Epidermal melanocyte (primary cell): ENCODE data around the gene SDK1.

Experiments used
- DNase-seq: peaks from one replicate; pipeline ENCODE4 v3.0.0; 2011; ENCODE audit warnings: low spot score; ENCODE audit not compliant: insufficient read length

Gene SDK1

DNA sequence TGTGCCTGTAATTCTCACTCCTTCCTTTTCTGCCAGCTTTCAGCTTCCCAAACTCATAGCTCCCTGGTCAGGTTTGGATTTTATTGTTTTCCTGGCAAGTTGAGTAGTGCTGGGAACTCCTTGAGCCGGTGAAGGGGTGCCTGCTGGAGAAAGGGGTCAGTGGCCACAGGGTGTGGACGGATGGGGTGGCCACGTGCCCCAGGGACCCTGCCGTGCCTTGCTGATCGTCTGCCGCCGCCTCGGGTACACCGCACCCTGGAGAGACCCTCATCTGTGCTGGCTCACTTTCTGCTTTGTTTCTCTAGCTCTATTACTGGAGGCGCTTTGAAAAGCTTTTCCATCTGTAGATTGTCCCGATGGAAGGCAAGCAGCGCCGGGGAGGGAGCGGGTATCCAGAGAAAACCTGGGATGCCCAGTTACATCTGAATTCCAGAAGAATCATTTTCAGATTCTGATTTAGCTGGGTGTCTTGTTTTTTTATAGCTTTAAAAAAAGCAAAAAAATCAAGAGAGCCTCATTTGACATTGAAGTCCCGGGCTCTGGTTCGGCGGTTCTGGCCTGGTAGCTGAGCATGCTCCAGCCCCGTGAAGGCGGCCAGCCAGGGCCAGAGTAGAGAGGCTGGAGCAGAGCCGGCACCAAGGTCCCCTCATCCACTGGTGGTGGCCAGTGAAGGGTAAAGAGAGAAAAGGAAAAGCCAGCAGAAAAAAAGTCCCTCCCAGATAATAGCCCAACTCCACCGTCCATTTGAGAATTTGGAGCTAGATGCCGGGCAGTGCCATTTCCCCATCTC is 870.1 kb downstream of the SDK1 start:
- DNase-seq: no peak

DNA sequence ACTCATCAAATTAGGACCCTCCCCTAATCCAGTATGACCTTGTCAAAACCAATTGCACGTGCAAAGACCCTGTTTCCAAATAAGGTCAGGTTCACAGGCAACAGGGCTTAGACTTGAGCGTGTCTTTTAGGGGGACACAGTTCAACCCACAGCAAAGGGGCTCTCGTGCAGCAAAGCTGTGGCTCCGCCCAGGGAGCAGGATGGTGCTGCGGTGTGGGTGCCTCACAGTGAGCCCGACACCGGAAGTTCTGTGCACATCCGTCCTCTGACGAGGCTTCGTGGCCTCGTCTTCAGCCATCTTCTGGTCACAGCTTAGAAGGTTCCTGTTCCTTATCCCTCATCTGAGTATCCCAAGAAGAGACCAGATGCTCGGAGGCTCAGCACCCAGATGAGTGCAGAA is 871.8 kb downstream of the SDK1 start:
- DNase-seq: no peak

- no peak for DNase-seq
These were observed 872.6 kb downstream of the SDK1 start for GRCh38 chr7:4173615-4174014.

- DNase-seq: no peak
These were observed 873.0 kb downstream of the SDK1 start for GRCh38 chr7:4174016-4174415.

GRCh38 chr7:4174451-4174850 is 873.4 kb downstream of the SDK1 start:
- no peak for DNase-seq

- no peak for DNase-seq
These were observed 873.8 kb downstream of the SDK1 start for GRCh38 chr7:4174884-4175283.

- no peak for DNase-seq
These were observed 874.4 kb downstream of the SDK1 start for GRCh38 chr7:4175346-4175973.

DNA sequence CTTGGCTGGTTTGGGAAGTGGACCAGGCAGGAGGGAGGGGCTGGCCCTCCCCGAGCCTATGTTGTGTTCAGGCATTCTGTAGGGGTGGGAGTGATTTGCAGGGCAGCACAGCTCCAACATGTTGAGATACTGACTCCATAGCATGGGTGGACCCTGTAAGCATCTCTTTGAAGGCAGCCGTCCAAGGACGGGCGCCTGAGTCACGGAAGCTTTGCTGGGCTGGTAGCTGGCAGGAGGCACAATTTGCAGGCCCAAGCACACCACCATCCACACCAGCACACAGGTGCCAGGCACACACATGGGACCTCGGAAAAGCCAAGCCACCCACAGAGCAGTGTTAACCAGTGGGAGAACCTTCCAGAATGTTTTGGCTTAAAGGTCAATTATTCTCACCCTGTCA is 875.9 kb downstream of the SDK1 start:
- no peak for DNase-seq

DNA sequence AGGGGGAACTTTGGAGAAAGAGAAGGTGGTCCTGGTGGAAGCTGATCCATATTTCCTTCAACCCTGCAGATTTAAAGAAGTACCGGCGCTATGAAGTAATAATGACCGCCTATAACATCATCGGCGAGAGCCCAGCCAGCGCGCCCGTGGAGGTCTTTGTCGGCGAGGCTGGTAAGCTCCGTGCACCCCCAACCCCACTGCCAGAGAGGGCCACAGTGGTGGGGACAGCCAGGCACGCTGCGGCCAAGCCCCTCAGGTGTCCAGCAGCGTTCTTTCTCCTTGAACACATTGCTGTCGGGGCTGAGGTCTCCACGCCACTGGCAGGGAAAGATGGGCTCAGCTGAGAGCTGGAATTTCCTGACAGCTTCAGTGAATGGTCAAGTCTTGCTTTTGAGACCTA is 877.4 kb downstream of the SDK1 start:
- DNase-seq: no peak

GRCh38 chr7:4178916-4179687 is 878.0 kb downstream of the SDK1 start:
- DNase-seq: no peak

GRCh38 chr7:4179688-4180380 is 878.8 kb downstream of the SDK1 start:
- DNase-seq: no peak

DNA sequence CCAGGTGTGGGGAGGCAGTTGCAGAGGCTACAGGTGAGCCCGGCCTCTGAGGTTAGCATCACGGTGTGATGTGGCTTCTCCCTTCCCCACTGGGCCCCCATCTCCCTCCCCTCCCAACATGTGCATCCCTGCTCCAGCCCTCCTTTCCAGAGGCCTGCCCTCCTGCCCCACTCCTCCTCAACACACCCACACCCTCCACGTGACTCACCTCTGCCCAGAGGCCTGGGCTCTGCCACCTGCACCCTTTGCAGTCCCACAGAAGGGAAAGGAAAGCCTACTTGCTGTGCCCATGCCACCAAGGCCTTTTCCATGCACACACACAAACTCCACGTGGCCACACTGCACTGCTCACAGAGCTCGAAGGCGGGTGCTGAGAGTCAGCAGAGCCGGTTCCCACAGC is 880.4 kb downstream of the SDK1 start:
- DNase-seq: no peak

GRCh38 chr7:4182605-4183300 is 881.7 kb downstream of the SDK1 start:
- DNase-seq: no peak

DNA sequence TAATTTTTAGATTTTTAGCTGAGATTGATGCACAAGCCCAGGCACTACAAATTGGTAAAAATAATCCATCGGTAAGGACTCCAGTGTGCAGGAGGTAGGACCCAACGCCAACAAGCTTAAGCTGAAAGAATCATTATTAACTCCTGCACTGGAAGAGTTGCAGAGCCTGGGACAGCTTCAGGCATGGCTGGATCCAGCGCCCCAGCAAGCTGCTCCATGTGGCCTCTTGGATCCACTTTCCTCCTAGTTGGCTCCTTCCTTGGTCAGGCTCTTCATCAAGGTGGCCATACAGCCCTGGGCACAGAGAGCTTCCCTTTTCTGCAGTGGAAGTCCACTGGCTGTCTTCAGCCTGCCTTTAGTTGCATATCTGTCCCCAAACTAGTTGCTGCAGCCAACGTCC is 883.6 kb downstream of the SDK1 start:
- DNase-seq: no peak

- no peak for DNase-seq
These were observed 884.1 kb downstream of the SDK1 start for GRCh38 chr7:4185136-4185535.

DNA sequence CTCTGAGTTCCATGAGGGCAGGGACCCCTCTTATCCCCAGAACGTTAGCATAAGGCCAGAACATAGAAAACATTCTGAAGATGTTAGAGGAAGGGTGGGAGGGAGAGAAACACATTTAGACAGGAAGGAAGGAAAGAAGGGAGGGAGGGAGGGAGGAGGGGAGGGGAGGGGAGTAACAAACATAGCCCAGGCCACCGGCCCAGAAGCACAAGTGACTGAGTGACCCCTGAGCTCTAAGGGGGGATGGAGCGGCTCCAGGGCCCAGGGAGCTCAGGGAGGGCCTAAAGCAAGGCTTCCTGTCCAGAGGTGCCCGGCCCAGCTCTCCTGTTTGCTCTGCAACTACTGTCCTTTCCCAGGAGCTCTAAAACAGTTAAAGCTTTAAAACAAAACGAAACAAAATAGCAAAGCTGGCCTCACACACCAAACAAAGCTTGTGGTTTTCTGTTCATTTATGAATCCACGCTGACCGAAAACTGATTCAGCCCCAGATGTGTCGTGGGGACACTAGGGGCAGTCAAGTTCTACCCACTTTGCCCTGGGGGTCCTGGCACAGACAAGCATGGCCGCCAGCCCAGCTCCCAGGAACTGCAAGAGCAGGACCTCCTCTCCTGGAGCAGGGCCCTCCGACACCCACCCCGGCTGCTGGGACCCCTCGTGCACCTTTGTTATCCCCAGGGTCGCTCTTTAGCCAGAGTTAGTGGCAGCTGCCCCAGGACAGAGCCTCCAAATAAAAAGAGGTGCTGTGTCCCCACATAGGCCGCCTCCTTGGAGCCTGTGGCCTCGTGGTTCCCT is 884.9 kb downstream of the SDK1 start:
- no peak for DNase-seq

- no peak for DNase-seq
These were observed 885.4 kb downstream of the SDK1 start for GRCh38 chr7:4186513-4186780.

DNA sequence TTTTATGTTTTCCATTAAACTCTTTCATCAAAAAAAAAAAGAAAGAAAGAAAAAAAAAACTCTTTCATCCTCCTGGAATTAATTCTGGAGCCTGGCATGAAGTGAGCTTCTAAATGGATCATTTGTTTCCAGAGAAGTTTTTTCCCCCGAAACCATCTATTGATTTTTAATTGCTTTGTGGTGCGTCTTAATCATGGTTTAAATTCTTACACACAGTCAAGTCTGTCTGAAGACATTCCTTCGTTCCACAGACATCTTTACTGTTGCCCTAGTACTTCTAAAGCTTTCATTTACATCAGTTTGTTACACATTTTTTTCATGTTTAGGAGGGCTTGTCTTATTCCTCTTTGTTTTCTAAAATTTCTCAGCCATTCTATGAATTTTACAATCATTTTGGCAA is 887.6 kb downstream of the SDK1 start:
- DNase-seq: peak; percentile 72

DNA sequence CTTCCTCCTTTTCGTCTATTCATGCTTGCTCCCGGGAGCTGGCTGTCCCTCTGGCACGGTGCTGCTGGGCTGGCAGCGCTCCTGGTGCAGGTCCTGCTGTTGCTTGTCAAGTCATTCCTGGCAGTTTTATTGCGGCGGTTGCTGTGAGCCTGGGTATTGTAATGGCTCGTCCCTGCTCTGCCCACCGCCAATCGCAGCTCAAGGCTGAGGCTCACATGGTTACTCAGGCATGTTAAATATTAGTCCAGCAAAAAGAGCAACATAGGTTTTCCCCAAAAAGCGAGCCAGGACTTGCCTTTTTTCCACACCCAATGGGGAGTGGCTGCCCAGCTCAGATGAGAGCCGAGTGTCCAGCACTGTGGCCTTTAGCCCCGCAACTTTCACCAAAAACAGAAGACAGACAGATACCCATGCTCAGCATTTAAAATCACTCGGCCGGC is 888.1 kb downstream of the SDK1 start:
- peak; percentile 78 for DNase-seq
